NCI-H1436 treated with DMSO at 0.1 percent for 48 hours (cell line): ENCODE data around the gene TEAD1.

ENCODE experiments used
- DNase-seq: peaks from one replicate; lab custom pipeline; 2025; lab: John Stamatoyannopoulos, UW

The TEAD1 gene

DNA sequence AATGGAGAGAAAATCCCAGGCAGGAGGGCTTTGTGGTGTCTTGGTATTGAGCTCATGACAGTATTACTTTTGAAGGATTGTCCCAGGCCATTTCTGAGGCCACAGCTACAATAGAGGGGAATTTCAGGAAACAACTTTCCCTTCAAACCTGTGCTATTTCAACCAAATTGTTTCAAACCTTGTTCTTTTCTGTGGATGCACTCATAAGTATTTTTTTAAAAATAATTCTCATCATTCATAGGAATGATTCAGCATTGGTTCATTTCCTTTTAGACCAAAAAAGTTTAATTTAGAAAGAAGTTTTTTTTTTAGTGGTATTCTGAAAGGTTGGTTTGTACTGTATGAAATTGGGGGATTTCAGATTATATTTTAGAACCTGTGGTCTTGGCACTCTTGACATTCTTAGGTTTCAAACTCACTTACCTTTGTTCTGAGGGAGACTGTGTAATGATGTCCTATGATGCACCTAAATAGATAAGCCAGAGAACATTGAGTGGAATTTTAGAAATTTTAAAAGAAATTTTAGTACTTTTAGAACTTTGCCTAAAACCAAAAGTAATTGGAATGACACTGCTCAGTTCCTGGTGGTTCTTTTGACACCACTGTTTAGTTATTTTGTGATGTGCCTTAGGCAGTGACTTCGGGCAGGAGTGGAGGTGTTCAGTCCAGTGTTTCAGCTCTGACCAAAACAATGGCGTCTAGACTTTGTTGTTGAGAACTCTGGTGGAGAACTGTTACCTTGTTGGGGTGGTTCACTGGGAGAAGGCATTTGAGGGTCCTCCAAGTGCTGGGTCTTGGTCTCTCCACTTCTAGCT lies 12.2 kb downstream of the TEAD1 start:
- DNase-seq = no peak

DNA sequence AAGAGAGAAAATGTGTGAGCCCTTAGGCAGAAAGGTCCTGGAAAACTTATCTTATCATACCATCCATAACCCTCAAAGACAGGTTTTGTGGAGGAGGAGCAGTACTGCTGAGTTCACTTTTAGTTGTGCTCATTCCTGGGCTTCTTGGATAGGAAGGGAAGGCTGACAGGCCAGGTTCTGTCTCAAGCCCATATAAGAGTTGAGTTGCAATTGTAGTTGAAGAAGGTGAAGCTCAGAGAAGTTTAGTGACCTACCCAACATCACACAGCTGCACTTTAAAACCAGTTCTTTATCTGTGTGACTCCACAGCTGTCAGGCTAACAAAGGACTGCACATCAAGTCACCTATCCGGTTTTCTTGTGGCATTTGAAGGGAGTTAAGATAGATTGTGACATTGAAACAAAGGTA lies 13.0 kb downstream of the TEAD1 start:
- DNase-seq = no peak

DNA sequence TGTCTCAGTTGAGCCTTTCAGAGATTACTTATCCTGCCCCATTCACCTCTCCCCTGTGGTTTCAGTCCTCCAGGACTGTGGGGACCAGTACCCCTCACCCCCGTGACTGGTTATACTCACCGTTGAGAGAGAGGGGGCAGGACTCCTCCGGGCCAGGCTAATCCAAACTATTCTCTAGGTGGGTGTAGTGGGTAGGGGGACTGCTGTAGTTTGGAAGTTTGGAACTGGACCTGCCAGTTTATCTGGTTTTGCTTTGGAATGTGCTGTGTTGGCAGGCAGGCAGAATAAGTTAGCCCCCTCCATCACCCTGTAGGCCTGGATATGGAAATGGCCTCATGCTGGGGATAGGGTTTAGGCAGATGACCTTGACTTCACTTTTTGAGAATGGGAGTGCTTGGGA lies 13.5 kb downstream of the TEAD1 start:
- DNase-seq = no peak

DNA sequence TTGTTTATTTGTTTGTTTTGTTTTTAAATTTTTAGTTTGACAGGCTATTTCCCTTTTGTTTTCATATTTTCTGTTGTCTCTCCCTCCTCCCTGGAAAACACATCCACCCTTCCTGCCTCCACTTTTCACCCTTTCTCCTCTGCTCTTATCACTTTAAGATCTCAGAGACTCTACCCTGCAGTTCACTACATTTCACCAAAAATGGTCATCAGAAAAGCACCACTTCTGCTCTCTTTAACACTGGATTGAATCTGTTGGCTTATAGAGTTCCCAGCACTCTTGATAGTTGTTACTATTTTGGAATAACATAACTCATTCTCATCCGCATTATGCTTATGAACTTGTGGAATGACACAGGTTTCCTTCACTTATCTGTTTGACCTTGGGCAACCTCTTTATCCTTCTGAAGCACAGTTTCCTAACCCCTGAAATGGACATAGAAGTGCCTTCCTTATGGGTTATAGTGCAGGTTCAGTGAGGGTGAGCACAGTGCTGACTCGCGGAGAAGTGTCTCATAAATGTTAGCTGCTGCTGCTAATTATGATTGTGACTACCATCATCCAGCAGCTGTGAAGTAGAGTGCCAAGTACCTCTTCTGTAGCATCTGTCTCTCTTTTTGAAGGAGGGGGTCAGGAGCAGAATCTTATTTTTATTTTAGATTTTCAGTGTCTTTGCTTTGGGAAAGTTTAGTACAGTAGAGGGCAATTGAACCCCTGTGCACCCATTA lies 15.0 kb downstream of the TEAD1 start:
- no peak for DNase-seq

DNA sequence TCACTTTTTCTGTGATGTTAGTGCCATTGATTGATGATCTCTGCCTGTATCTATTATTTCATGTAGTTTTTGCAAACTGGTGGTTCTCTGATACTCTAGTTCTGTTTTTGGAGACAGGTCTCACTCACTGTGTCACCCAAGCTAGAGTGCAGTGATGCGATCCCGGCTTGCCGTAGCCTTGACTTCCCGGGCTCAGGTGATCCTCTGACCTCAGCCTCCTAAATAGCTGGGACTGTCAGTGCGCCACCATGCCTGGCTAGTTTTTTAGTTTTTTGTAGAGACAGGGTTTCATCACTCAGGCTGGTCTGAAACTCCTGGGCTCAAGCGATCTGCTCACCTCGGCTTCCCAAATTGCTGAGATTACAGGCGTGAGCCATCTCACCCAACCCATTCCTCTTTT lies 16.4 kb downstream of the TEAD1 start:
- no peak for DNase-seq

DNA sequence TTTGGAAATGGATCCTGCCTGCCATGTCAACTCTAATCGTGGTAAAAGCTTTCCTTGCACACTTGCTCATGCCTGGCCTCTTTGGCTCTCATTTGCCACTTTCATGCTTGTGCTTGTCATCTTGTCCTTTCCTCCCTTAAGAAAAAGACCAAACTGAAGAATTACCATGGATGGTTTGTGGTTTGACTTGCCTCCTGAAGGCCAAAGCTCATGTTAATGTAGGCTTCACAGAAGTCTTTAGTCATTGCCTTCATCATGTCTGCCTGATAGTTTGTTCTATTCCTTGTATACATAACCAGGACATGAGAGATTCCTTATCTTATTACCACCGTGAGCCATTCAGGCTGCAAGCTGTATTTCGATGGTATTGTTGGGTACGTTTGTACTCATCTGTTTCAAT lies 17.3 kb downstream of the TEAD1 start:
- DNase-seq = no peak

DNA sequence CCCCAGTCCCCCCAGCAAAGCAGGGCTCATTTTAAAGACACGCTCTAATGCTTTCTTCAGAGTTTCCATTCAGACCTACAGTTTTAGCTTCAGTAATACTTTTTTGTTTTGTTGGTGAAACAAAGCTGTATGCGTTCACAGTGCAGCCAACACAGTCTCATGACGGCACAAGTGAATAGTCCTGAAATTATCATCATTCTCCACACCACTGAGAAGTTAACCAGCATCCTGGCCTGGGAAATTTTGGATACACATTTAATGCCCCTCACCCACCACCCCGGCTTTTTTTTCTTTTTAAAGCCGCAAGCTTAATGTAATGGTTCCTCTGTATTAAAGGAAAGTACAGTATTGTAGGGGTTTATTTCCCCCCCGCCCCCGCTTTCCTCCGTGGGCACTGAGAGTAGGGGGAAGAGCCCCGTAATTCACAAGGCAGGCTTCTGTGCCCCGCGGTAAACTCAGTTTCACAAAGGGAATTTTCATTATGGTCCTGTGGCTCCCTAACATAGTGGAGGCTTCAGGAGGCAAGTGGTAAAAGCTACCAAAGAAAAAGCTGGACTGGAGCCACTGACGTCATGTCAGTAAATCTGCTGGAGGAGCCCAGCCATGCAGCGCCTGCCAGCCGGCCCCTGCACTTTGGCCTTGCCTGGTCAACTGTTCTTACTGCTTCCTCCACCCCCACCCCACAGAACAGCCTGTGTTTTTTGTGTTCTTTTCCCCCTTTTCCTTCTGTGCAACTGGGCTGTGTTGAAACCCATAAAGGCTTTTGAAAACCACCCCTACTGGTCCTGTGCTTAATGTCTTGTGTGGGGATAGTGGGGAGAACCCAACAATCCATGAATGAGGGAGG lies 18.2 kb downstream of the TEAD1 start:
- DNase-seq = no peak

DNA sequence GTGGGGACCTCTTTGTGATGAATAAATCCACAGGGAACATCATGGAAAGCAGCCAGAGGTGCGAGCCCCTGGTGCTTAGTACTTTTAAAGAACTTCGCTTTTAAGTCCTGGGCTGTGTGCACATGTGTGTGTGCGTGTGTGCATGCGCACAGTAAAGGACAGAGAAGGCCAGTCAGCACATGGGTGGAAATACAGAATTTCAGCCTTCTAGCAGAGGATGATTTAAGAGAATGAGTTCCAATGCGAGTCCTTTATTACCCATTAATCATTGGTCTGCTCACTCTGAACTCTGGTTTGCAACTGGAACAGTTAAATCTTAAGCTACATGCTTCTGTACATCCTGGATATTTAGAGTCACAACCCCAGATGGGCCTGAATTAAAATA lies 18.9 kb downstream of the TEAD1 start:
- DNase-seq = no peak

DNA sequence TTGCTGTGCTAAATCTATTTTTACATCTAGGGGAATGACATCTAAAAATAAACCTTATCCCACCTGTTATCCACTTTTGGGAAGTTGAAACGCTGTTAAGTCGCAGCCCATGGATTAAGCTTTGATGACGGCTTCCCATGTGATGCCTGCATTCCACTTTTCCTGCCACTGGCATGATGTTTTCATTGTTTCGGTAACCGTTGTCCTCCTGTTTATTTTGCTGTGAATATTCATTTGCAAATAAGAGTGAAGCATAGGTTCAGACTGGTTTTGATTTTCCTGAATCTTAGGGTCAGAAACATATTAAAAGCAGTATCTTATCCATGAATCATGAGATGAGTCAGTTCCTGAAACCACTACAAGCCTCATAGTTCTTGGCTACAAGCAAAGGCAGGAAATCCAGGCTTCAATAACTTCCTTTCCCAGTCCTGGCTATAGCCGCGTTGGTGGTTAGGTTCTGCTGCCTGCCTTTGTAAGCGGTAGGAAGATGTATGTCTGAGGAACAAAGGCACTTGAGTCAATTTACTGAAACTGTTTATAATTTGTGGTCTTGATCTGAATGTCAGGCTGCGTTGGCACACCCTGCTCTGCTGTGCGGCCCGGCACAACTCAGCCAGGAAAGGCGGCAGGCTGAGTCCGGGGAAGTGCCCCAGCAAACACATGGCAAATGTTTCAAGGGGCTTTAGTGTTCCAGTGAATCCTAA lies 19.4 kb downstream of the TEAD1 start:
- no peak for DNase-seq

DNA sequence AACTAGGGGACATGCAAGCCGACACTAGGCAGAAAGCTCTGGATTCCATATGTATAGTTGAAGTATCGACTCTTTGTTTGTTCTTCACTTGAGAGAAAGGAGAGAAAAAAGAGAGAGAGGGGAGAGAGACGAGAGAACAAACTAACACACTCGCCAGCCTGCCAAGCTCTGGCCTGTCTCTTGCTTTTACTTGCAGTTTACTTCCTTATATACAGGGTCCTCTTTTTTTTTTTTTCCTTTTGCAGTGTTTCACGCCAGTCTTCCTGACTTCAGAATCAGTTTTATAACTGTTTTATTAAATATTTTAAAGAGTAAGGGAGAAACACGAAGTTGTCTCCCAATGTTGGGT lies 19.9 kb downstream of the TEAD1 start:
- DNase-seq = no peak

DNA sequence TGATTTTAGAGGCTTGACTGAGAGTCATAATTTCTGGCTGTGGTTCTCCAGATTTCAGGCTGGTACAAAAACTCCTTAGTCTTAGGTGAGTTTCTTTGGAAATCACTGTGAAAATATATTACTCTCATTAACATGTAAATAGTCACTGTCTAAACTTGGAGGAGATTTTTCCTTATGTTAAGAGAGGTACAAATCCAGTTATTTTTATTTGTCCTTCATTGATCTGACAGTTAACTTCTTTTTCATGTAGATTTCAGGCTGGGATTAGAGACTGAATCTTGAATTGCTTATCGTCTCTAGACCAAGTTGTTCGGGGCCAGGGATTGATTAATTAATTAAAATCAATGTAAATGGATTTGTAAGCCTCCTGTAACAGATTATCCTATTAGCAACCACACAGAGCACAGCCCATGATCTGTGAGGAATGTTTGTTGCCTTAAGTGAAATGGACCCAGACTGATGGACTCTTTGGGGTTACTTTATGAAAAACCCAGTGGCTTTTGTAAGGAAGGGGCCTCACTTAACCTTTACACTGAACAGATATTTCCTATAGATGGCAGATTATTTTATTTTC lies 21.1 kb downstream of the TEAD1 start:
- DNase-seq = no peak

DNA sequence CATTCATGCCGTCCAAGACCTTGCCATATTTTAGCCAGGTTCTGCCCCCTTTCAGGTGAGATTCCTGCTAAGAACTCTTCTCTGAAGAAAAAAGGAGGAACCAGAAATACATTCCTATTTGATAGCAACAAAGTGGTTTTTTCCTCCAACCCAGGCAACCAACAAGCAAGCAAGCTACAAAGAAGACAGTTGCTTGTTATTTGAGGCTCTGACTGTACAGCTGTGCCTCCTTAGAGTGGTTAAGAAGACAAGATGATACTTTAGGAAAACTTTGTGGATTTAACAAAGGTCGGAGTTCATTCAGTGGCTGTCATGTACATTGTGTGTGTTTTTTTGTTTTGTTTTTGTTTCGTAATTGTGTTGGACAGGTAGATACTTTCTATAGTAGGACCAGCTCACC lies 21.7 kb downstream of the TEAD1 start:
- no peak for DNase-seq

DNA sequence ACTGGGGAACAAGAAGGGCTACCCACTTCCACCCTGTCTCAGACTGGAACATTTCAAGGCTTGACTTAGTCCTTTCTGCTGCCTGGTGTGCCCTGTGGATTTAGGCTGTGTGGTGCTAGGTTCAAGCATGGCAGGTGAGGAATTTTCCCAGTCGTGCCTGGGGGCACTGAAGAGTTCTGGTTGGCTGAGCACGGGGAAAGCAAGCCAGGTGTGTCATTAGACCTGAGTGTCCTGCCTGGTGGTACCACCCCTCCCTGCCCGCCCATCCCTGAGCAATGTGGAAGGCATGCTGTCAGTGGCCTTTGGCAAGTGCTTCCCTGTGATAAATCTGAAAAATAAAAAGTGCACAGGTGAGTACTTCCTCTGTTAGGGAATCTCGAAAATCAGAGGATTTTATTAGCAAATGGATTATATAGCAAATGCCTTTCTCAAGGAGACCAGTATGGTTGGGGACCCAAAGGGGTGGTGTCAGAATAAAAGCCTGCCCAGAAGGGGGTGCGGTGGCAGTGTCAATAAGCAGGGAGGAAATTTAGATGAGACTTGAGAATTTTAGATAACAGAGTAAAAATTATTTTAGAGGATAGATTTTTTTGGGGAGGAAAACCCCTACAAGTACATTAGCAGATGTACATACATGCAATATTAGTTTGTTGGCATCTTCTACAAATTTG lies 22.8 kb downstream of the TEAD1 start:
- no peak for DNase-seq

DNA sequence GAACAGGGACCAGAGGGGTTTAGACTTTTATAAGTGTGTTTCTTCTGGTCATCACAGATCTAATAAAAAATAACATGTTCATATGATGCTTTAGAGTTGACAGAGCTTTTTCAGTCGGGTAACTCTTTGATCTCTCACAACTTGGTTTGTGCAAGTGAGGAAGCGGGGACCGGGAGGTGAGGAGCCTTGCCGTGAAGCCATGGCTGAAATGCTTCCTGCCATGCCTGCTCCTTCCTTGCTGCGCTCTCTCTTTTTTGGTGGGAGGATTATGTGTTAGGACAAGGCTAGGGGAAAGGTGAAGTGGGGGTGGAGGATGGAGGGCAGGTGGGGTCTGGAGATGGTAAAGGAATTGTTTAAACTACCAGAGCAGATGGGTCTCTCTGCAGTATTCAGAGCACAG lies 23.8 kb downstream of the TEAD1 start:
- DNase-seq = no peak

DNA sequence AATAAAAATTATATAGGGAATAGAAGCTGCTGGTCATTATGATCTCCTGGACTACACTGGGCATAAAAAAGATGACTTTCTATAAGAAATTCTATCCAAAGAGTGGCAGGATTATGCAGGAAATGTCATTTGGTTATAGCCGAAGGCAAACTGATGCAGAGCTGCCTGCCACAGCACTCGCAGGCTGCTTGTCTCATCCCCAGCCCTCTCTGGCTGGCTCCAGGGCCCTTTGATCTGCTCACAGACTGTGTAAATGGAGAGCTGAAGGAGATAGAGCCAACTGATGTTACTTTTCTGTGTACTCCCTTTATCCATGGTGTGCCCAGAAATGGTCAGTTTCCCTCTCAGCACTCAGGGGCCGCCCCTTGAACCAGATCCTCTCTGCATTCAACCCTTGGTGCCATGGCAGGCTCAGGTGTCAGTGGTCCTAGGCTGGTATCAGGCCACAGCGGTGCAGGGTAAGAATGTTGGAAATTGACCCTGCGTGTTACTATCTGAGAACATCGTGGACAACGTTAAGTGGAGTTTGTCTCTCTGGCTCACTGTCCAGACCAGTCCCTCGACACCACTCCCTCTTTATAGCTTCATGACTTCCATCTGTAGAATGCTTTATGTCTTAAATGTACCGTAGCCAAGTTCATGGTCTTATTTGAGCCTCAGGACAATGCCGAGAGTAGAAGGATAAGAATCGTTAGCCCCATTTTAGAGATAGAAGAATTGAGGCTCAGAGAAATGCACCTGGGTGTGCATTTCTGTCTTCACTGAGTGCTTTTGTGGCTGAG lies 27.8 kb downstream of the TEAD1 start:
- DNase-seq = no peak

DNA sequence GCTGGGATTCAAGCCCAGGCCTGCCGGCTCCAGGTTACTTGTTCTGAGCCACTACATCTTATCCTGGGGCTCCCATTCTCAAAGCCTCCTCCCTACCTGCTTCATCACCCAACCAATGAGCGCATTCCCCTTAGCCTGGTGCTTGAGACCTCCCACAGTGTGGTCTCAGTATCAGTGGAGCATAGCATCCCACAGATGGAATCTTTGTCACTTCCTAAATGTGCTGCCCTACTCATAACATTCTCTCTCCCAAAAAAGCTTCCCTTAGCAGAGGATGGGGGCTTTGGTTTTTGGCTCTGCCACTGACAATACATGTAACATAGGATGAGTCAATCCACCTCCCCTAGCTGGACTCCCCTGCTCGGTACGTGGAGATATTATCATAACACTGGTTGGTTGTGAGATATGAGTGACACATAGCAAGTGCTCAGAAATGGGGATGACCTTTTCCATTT lies 28.8 kb downstream of the TEAD1 start:
- DNase-seq = no peak

DNA sequence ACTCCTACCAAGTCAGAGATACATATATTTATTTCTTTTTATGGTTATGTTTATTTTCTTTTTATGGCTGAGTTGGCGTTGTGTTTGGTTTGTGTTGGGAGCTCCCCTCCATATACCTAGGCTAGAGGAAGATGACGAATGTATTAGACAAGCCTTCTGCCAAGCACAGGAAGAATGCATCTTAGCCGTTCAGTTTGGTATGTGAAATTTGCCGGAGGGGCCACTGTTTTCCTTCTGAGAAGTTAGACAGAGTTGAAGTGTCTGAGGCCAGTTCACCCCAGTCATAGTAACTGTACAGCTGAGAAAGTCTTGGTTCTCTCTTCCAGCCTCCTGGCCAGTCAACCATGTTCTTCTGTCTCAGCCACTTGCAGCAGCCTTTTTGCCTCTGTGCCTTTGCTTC lies 29.8 kb downstream of the TEAD1 start:
- no peak for DNase-seq

DNA sequence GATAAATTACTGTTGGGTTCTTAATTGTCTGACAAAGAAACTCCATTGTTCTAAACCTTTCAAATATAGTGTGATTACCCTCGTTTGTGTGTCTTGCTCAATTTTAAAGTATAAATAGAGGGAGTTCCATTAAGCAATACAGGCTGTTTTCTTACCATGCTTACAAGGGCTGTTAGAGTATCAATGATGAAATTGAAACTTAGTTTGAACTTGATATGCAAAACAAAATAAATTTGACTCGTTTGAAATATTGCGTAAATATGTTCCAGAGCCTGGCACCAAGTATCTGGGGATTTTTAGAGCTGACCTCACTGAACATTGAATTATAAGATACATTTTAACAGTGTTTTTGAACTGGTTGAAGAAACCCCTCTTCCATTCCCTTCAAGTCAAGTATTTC lies 31.7 kb downstream of the TEAD1 start:
- DNase-seq = no peak

DNA sequence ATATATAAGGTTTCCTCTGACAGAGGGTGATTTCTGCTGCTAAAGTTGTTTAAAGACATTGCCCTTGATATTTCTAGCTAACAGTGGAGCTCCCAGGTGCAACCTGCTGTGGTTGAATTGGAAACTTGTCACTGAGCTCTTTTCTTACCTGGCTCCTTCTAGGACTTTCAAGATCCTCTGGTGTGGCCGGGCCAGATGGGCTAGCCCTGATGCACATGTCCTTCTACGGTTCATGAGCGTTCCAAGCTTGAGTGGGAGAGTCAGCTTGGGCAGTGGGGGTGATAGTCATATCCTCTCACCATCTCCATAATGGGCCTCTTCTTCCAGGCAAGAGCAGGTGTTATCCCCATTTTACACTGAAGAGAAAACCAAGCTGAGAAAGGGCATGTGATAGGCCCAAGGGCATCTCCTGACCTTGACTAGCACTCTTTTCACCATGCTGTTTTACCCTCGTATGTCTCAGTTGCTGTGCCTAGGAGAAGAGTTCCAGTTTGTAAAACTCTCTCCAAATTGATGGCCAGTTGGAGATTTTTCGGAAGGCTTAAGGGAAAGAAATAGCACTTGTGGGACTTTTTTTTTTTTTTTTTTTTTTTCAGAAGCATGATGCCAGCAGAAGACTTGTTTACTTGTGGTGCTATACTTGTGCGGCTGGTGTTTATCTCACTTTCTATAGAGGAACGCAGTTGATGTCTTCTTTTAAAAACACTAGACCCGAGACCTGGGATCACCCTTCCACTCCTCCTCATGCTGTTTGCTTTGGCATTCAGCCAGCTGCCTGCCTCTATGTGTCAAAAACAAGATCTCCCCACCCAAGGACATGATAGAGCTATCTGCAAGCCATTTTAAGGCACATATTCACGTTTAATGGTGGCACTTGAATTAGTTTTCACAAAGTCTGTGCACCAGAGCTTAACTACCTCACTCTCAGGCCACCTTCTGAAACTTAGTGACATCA lies 32.6 kb downstream of the TEAD1 start:
- no peak for DNase-seq
